Airway epithelial cell (primary cell): Measurements from ENCODE around the gene KCNJ4. TPM values are rescaled to one million over a fixed set of nuclear protein-coding genes. Genes with fewer than 3 reads are reported as not detected.

ENCODE experiments used
- total RNA-seq: library from RNA; depleted of rRNA; stranded (reverse); fragments of >200 nt; gene quantifications from 2 replicates; pipeline ENCODE4 v1.2.3, GENCODE V29; 2015

Gene KCNJ4
- not detected in 2 replicates for total RNA-seq

DNA sequence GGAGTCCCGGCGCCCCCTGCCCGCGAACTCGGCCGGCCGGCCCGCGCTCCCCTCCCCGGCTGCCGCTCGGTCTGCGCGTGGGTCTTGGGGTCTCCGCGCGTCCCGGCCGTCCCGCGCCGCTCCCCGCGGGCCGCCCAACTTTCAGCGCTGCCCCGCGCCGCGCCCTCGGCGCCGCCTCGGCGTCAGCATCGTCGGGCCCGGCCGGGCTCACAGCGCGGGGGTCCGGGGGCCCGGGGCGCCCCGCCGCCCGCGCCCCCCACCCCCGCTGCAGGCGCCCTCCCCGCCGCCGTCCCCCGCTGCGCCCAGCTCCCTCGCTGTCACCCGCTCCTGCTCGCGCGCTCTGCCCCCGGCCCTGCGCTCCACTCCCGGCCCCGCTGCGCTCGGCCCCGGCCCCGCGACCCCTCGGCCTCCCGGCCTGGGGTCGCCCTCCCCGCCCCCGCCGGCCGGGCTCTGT is at the start of gene KCNJ4:
Gene KCNJ4, minus strand, starts transcription at position 124 of the 454 bp plus-strand sequence. CDS start 27,067 bp downstream, outside the sequence.

GRCh38 chr22:38467904-38468442 is 13.0 kb upstream of the KCNJ4 start, which contains the start of gene KDELR3:
TSS of gene KDELR3 (plus strand) at chr22:38468096. CDS start at chr22:38468234, 138 bp downstream.

Other genes starting within 250 kb of the KCNJ4 start
- 40.6 and 52.2 TPM in 2 replicates for gene TMEM184B, start 182.2 kb downstream of the KCNJ4 start, total RNA-seq
- gene CSNK1E, start 137.8 kb downstream of the KCNJ4 start, total RNA-seq: 116 and 155 TPM in 2 replicates
- 5.8 and 16.4 TPM in 2 replicates for gene KDELR3, start 12.9 kb upstream of the KCNJ4 start, total RNA-seq
- gene DDX17, start 51.1 kb upstream of the KCNJ4 start, total RNA-seq: 122 and 230 TPM in 2 replicates
- 1.6 and 24.8 TPM in 2 replicates for gene DMC1, start 115.0 kb upstream of the KCNJ4 start, total RNA-seq
- 0.98 and 2.6 TPM in 2 replicates for gene FAM227A, start 201.2 kb upstream of the KCNJ4 start, total RNA-seq
- gene CBY1, start 201.4 kb upstream of the KCNJ4 start, total RNA-seq: 24.1 and 30.4 TPM in 2 replicates
- gene TOMM22, start 226.8 kb upstream of the KCNJ4 start, total RNA-seq: 72.0 and 78.9 TPM in 2 replicates
- gene JOSD1, start 245.7 kb upstream of the KCNJ4 start, total RNA-seq: 39.9 and 62.0 TPM in 2 replicates